K562 (cell line): ENCODE measurements around the gene ERC2. TPM values are rescaled to one million over a fixed set of nuclear protein-coding genes. Genes with fewer than 3 reads are reported as not detected.

ENCODE experiments used
- ATAC-seq: fragments of 200-7000 bp; cut with Tn5 transposase; 3 replicates; pipeline ENCODE4 v1.9.1; 2020; ENCODE audit warnings: moderate library complexity
- BruUV-seq: library from RNA; stranded (reverse); fragments of 400-500 nt; replicated peaks from 2 replicates; lab custom pipeline; 2021; lab: Mats Ljungman, UMichigan
- CTCF ChIA-PET: fragments of 300-600 bp; formaldehyde crosslinking; extraction: SDS; loops from one replicate; lab custom pipeline; 2021; ENCODE audit warnings: low intra/inter-chr PET ratio; lab: Yijun Ruan, JAX
- POLR2A ChIA-PET: fragments of 300-600, 350-650 bp; sonication (Branson Sonifier 250); formaldehyde crosslinking; extraction: SDS; loops from one replicate; lab custom pipeline; 2021; ENCODE audit warnings: antibody characterized with exemption, inconsistent platforms; lab: Yijun Ruan, JAX
- DNase-seq, 4 experiments: peaks; one replicate each; pipeline versions ENCODE4 v3.0.0 to v3.0.0-alpha.2; 2011 to 2018; ENCODE audit warnings: low spot score in 3 of 4, mixed read lengths in 3 of 4; ENCODE audit errors: extremely low read depth in 1 of 4
- FAIRE-seq: peaks from 2 replicates; lab custom pipeline; 2011; peaks lifted over from hg19 to GRCh38; lab: Jason Lieb, UNC
- H2AFZ ChIP-seq: 2 replicates; pipeline ENCODE4 v1.6.0; 2011; ENCODE audit warnings: low read depth, low read length, control low read depth, inconsistent platforms
- H3K27ac ChIP-seq: fragments of 200-600 bp; 3 replicates; pipeline ENCODE4 v1.8.0; 2011; ENCODE audit warnings: low read depth, mild to moderate bottlenecking, control low read depth, inconsistent platforms, low read length, moderate library complexity, mixed read lengths; ENCODE audit errors: extremely low read depth
- H3K27me3 ChIP-seq, 2 experiments: fragments of 300-600 bp in 1 of 2; 2 replicates in 1 of 2; 3 replicates in 1 of 2; pipeline versions ENCODE4 v1.6.0 to v1.8.0; 2011; ENCODE audit warnings: inconsistent platforms in 2 of 2, low read length in 2 of 2, mild to moderate bottlenecking in 1 of 2, mixed read lengths in 1 of 2, moderate library complexity in 1 of 2; ENCODE audit not compliant: control insufficient read depth in 2 of 2, insufficient read depth in 2 of 2
- H3K36me3 ChIP-seq: fragments of 300-600 bp; 3 replicates; pipeline ENCODE4 v1.8.0; 2011; ENCODE audit warnings: mild to moderate bottlenecking, low read length, inconsistent platforms; ENCODE audit not compliant: control insufficient read depth, insufficient read depth
- H3K4me1 ChIP-seq, 2 experiments: fragments of 200-600 bp in 1 of 2; replicated peaks in 1 of 2; 2 replicates in 1 of 2; 3 replicates in 1 of 2; pipeline versions ENCODE4 v1.5.1 to v1.8.0; 2011; ENCODE audit warnings: inconsistent platforms in 2 of 2, low read length in 2 of 2, mild to moderate bottlenecking in 1 of 2, mixed read lengths in 1 of 2, moderate library complexity in 1 of 2; ENCODE audit not compliant: control insufficient read depth in 2 of 2, insufficient read depth in 2 of 2
- H3K4me2 ChIP-seq: 2 replicates; pipeline ENCODE4 v1.6.1; 2011; ENCODE audit warnings: low read length, control low read depth, inconsistent platforms, mixed read lengths; ENCODE audit not compliant: insufficient read depth
- H3K4me3 ChIP-seq: fragments of 200-600 bp; sonication (generic), shearing (Covaris generic); 2 replicates; pipeline ENCODE4 v1.5.1; 2016; ENCODE audit warnings: control low read depth, inconsistent platforms
- H3K79me2 ChIP-seq: fragments of 200-600 bp; 3 replicates; pipeline ENCODE4 v1.8.0; 2011; ENCODE audit warnings: low read length, inconsistent platforms; ENCODE audit not compliant: control insufficient read depth, insufficient read depth
- H3K9ac ChIP-seq, 2 experiments: 2 replicates each; pipeline versions ENCODE4 v1.6.0 to v1.6.1; 2011; ENCODE audit warnings: low read depth in 2 of 2, low read length in 2 of 2, control low read depth in 1 of 2, inconsistent platforms in 1 of 2, mild to moderate bottlenecking in 1 of 2, mixed read lengths in 1 of 2; ENCODE audit not compliant: insufficient read depth in 1 of 2
- H3K9me1 ChIP-seq: one replicate; pipeline ENCODE4 v1.6.0; 2011; ENCODE audit warnings: inconsistent platforms, mild to moderate bottlenecking, low read length, moderate library complexity; ENCODE audit not compliant: control insufficient read depth, insufficient read depth
- H3K9me3 ChIP-seq: replicated peaks from 2 replicates; pipeline ENCODE4 v1.5.1; 2011; ENCODE audit warnings: low read depth, low read length, inconsistent platforms; ENCODE audit not compliant: control insufficient read depth, insufficient read depth
- H4K20me1 ChIP-seq: replicated peaks from 2 replicates; pipeline ENCODE4 v1.6.1; 2011; ENCODE audit warnings: low read length, inconsistent platforms, mixed read lengths; ENCODE audit not compliant: control insufficient read depth, insufficient read depth
- MCM3 ChIP-seq: fragments of 450-650 bp; IDR thresholded peaks from 2 replicates; pipeline ENCODE4 v1.6.1; 2016
- MXI1 ChIP-seq: IDR thresholded peaks from 2 replicates; pipeline ENCODE4 v1.6.1; 2011; ENCODE audit warnings: low read depth, mild to moderate bottlenecking, improper control_type of control experiment, low read length
- MYNN ChIP-seq, 2 experiments: sonication (generic); formaldehyde crosslinking in 1 of 2; IDR thresholded peaks; 2 replicates each; pipeline versions ENCODE4 v1.5.0 to v1.6.1; 2016 to 2020; ENCODE audit warnings: antibody characterized with exemption in 1 of 2, missing genetic modification reagents in 1 of 2
- RB1 ChIP-seq: fragments of 450-650 bp; IDR thresholded peaks from 2 replicates; pipeline ENCODE4 v1.6.1; 2017; ENCODE audit warnings: low read depth, mild to moderate bottlenecking
- TSC22D4 ChIP-seq: fragments of 450-650 bp; IDR thresholded peaks from 2 replicates; pipeline ENCODE4 v1.6.1; 2016; ENCODE audit warnings: missing genetic modification characterization, missing biosample characterization, control low read depth
- ZC3H8 ChIP-seq: fragments of 450-650 bp; IDR thresholded peaks from 2 replicates; pipeline ENCODE4 v1.6.1; 2017
- ZNF175 ChIP-seq: fragments of 200-800 bp; sonication (Bioruptor generic); IDR thresholded peaks from 2 replicates; pipeline ENCODE4 v1.6.1; 2016; ENCODE audit warnings: low read depth, mild to moderate bottlenecking, missing genetic modification characterization, missing compliant biosample characterization
- in situ Hi-C: fragments of 300-500 bp; cut with MboI; formaldehyde crosslinking; loops from 4 replicates; pipeline ENCODE4 v1.15.0; 2018; ENCODE audit warnings: inconsistent platforms, mixed read lengths
- intact Hi-C: fragments of 100-400 bp; cut with micrococcal nuclease; formaldehyde crosslinking; loops from 2 replicates; pipeline ENCODE4 v1.14.2; 2022
- polyA plus RNA-seq, 8 experiments: library from polyadenylated mRNA; depleted of rRNA in 4 of 8; stranded (reverse) in 5 of 8; unstranded in 3 of 8; fragments of >200 nt; fragmentation: Nextera tagmentation in 2 of 8; fragmentation: Illumina TruSeq in 1 of 8; extraction: Ambion mirVana in 2 of 8; extraction: Trizol in 1 of 8; gene quantifications; 2 replicates each; pipeline versions ENCODE4 v1.2.1 to v1.2.3, GENCODE V29; 2011 to 2014; ENCODE audit warnings: inconsistent platforms in 1 of 8, missing spikeins in 1 of 8
- total RNA-seq, 7 experiments: library from RNA; depleted of rRNA in 6 of 7; stranded (reverse); fragments of >200 nt in 6 of 7; fragmentation: Illumina TruSeq in 2 of 7; extraction: Trizol in 2 of 7; gene quantifications; 2 replicates each; pipeline versions ENCODE4 v1.2.1 to v1.2.3, GENCODE V29; 2011 to 2021; ENCODE audit warnings: low replicate concordance in 1 of 7
- TF ChIP-seq, protein P1 (sequence below): sonication (generic); formaldehyde crosslinking; IDR thresholded peaks from 2 replicates; pipeline ENCODE4 v1.8.0; 2022; ENCODE audit warnings: mild to moderate bottlenecking, missing genetic modification reagents

ERC2 gene
- total and polyA plus RNA-seq, 9 of the 15 experiments (the other 6 are each of a cell fraction or from before 2014, with no cell fraction given): 0.04 to 0.18 (median 0.07) TPM; not detected in 2

GRCh38 chr3:56190130-56190529 lies 278.1 kb downstream of the ERC2 start:
- Histone ChIP-seq H2AFZ (no peak overlapping the region), H4K20me1 (no peaks in the 10 kb centered on the region), H3K4me2 (no peak overlapping the region), H3K27ac (no peak overlapping the region), H3K9ac (no peak overlapping the region), H3K4me1 (no peaks in the 10 kb centered on the region)
- CTCF ChIA-PET: no interaction called here
- no TSS peak for BruUV-seq
- TF ChIP-seq MYNN (IDR thresholded peaks at IDR 0.05) (no peak), MYNN (CRISPR knock-in tag; IDR thresholded peaks at IDR 0.05) (no peak), MXI1 (no peak), ZC3H8 (no peak), MCM3 (no peak), ZNF175 (CRISPR knock-in tag) (no peak), RB1 (no peak), TSC22D4 (tag) (no peak)
- TF ChIP-seq, protein P1, sequence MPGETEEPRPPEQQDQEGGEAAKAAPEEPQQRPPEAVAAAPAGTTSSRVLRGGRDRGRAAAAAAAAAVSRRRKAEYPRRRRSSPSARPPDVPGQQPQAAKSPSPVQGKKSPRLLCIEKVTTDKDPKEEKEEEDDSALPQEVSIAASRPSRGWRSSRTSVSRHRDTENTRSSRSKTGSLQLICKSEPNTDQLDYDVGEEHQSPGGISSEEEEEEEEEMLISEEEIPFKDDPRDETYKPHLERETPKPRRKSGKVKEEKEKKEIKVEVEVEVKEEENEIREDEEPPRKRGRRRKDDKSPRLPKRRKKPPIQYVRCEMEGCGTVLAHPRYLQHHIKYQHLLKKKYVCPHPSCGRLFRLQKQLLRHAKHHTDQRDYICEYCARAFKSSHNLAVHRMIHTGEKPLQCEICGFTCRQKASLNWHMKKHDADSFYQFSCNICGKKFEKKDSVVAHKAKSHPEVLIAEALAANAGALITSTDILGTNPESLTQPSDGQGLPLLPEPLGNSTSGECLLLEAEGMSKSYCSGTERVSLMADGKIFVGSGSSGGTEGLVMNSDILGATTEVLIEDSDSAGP (CRISPR knock-in tag): no peak
- TF ChIP-seq, all 486 proteins: peak for 0
- FAIRE-seq (no peak), DNase-seq (no peak), ATAC-seq (no peak)
- Histone ChIP-seq H3K4me3 (no peak overlapping the region), H3K79me2 (no peaks in the 10 kb centered on the region), H3K36me3 (no peaks in the 10 kb centered on the region), H3K27me3 (no peaks in the 10 kb centered on the region), H3K9me3 (no peaks in the 10 kb centered on the region), H3K9me1 (no peaks in the 10 kb centered on the region)
- in situ Hi-C loops (no loop called here), intact Hi-C loops (no loop called here)
- POLR2A ChIA-PET: no interaction called here
